HG03064 (cell line): ENCODE measurements around the gene LRRC8E.
"Not testable (repeated sequence)": the region's sequence is repeated elsewhere in the genome, so short reads cannot be mapped to it uniquely, and the experiment has no call there.

Source experiments
- ATAC-seq: cut with Tn5 transposase; IDR thresholded peaks from one replicate; pipeline ENCODE4 v1.9.1; 2021; ENCODE audit warnings: low read depth; ENCODE audit not compliant: unreplicated experiment

The LRRC8E gene

DNA sequence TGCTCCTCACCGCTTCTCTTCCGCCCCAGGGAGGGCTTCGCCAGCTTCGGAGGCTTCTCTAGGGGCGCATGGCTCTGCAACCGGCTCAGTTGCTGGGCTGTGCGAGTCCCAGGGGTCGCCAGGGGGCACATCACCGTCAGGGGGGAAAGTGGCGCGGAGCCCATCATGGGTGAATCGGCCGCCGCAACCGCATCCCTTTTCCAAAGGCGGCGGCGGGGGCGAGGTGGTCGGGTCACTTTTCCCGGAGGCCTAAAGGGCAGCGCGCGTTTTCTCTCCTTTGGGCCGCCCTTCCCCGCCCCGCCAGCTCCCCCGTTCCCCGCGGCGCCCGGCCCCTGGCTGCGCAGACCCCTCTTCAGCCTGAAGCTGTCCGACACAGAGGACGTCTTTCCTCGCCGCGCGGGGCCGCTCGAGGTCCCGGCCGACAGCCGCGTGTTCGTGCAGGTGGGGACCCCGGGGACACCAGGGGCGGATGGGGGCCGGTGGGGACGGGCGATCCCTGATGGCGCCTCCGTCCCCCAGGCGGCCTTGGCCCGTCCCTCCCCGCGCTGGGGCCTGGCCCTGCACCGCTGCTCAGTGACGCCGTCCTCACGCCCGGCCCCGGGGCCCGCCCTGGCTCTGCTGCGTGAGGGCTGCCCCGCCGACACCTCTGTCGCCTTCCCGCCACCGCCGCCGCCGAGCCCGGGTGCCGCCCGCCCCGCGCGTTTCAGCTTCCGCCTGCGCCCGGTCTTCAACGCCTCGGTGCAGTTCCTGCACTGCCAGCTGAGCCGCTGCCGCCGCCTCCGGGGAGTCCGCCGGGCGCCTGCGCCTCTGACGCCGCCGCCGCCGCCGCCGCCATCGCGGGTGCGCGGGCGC is 28.0 kb downstream of the LRRC8E start:
- no peak for ATAC-seq

DNA sequence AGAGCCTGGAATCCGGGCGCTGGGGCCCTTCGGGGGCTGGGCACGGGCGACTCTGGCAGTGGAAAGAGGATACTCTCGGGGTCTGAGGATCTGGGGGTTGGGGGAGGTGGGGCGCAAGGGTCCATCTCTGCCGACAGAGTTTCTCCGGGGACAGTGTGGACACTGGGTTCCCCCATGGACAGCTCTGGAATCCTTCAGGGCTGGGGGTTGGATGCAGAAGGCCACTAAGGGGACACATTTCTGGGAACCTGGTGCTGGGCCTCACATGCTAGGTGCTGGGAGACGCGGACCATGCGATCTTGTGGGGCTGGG is 28.6 kb downstream of the LRRC8E start:
- no peak for ATAC-seq

DNA sequence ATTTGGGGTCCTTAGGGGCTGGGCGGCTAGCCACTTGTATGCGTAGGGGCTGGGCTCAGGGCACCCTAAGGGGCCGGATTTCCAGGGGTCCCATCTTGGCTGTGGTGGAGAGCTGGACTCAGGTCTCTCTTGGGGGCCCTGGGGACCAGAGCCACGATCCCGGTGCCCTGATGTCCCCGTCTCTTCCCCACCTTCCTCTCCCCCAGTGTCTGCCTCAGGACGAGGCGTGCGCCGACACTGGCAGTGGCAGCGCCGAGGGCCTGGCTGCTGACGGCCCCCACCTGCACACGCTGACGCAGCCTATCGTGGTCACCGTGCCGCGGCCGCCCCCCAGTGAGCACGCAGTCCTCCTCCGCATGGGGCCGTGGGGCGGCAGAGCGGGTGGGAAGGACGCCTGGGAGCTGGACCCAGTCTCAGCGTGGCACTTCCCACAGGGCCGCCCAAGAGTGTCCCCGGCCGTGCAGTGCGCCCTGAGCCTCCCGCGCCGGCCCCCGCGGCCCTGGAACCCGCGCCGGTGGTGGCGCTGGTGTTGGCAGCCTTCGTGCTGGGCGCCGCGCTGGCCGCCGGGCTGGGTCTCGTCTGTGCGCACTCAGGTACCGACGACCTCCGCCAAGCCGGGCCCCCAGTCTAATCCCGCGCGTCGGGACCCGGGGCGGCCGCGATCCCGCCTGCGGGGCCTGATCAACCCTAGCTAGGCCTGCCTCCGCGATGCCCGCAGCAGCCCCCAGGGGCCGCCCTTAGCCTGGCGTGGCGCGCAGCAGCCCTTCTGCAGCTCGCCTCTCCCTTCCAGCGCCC is 29.2 kb downstream of the LRRC8E start:
- no peak for ATAC-seq

DNA sequence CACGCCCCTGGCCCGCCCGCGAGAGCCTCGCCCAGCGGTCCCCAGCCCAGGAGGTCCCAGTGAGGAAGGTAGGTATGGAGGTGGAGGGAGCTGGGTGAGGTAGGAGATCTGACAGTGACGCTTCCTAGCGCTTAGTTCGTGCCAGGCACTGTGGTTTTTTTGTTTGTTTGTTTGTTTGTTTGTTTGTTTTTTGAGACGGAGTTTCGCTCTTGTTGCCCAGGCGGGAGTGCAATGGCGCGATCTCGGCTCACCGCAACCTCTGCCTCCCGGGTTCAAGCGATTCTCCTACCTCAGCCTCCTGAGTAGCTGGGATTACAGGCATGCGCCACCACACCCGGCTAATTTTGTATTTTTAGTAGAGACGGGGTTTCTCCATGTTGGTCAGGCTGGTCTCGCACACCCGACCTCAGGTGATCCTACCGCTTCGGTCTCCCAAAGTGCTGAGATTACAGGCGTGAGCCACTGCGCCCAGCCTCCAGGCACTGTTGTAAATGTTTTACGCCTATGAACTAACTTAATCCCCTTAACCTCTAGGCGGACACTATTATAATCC is 29.8 kb downstream of the LRRC8E start:
- ATAC-seq, result not testable (repeated sequence)

DNA sequence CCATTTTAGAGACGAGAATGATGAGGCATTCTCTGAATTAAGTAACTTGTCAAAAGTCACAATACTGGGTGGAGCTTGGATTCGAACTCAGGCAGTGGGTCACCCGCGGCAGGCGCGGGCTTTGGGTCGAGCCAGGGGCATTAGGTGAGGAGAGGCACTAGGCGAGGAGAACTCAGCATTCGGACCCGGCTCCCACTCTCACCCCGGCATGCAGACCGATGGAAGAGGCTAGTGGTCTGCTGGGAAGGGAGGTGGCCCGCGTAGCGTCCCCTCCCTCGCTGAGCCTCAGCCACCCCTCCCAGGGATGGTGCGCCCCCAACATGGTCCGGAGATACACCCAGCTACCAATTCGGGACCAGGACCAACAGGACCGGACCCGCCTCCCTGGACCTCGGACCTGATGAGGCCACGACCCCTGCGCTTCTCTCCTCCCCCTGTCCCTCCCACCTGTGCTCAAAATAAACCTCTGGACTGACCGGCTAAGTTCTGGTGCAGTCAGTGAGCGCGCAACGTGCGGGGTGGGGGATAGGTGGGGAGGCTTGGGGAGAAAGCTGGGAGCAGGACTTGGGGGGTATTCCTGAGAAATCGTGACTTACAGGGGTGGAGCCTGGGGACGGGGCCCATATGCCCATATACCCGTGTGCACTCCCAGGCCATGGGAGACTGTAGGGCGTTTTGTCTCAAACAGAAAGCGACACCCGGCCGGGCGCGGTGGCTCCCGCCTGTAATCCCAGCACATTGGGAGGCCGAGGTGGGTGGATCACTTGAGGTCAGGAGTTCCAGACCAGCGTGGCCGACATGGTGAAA is 30.5 kb downstream of the LRRC8E start:
- no peak for ATAC-seq

DNA sequence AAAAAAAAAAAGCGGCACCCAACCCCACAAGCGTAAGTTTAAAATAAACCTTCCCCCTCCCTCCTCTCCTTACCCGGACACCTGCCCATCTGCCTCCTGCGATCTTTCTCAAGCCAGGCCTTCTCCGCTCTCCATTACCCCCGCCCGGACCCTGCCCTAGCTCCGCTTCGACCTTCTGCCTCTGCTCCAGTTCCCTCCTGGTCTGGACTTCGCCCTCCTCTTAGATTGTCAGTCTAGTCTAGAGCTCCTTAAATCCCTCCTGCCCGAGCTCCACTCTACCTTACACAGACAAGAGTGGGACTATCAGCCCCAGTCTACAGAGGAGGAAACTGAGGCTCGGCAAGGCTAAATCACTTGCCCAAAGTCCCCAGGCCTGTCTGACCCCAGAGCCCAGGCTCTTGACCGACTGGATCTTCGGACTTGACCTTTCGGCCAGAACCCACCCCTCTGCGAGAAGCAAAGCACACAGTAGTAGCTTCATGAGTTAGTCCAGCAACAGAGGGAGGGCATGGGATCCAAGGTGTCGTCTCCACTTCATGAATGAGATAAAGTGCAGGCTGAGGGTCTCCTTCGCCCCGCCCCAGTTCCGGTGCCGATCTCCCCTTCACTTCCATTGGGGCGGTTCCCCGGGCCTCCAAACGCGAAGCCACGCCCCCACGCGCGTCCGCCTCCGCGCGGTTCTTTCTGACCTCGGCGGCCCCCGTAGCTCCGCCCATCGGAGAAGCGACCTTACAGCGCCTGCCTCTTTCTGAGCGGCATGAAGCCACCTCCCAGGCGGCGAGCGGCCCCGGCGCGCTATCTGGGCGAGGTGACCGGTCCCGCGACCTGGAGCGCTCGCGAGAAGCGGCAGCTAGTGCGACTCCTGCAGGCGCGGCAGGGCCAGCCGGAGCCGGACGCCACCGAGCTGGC is 31.6 kb downstream of the LRRC8E start, which contains the start of gene SNAPC2:
TSS of gene SNAPC2 (plus strand) at position 729 of the 909 bp plus-strand sequence. CDS start at position 758, 29 bp downstream.
- no peak for ATAC-seq

DNA sequence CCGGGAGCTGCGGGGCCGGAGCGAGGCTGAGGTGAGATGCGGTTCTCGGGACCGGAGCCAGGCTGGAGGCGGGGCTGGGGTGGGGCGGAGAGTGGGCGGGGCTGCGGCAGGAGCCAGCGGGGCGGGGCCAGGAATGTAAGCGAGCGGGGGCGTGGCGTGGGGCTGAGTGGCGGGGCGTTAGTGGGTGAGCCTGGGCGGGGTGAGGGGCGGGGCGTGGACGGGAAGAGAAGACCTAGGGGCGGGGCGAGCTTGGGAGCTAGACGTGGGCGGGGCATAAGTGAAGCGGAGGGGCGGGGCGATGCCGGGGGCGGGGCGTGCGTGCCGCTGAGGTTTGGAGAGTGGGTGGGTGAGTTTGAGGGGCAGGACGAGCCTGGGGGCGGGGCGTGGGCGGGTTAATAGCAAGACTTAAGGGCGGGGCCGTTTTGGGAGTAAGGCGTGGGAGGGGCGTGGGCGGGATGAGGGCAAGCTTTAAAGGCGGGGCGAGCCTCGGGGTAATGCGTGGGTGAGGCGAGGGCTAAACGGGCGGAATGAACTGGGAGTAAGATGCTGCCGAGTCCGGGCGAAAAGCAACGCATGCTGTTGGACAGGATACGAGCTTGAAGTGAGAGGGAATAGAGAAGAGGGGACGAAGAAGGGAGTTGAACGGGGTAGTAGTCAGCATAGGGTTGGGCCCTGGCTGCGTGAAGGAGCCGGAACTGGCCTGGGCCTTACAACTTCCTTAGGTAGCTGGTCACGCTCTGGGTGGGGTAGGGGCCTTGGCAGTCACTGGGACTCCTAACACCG is 32.4 kb downstream of the LRRC8E start:
- no peak for ATAC-seq

DNA sequence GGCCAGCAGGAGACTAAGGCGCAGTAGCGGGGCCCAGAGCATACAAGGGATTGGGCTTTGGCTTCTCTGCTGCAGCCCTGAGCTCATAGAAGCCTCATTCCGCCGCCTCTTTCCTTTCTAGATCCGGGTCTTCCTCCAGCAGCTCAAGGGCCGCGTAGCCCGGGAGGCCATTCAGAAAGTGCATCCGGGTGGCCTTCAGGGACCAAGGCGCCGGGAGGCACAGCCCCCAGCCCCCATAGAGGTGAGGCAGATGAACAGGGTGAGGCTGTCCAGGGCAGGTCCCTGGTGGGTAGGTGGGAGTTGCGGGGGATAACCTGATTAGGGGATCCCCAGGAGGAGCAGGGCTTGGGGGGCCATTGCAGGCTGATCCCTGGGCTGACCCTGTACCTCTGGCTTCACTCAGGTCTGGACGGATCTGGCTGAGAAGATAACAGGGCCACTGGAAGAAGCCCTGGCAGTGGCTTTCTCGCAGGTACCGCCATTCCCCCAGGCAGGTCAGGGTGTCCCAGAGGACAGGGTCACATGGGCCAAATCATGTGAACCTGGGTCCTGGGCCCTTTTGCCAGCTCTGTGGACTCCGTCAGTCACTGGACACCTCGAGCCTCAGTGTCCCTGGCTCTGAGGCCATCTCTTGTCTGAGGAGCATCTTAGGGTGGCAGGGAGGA is 33.1 kb downstream of the LRRC8E start:
- ATAC-seq, result no peak

DNA sequence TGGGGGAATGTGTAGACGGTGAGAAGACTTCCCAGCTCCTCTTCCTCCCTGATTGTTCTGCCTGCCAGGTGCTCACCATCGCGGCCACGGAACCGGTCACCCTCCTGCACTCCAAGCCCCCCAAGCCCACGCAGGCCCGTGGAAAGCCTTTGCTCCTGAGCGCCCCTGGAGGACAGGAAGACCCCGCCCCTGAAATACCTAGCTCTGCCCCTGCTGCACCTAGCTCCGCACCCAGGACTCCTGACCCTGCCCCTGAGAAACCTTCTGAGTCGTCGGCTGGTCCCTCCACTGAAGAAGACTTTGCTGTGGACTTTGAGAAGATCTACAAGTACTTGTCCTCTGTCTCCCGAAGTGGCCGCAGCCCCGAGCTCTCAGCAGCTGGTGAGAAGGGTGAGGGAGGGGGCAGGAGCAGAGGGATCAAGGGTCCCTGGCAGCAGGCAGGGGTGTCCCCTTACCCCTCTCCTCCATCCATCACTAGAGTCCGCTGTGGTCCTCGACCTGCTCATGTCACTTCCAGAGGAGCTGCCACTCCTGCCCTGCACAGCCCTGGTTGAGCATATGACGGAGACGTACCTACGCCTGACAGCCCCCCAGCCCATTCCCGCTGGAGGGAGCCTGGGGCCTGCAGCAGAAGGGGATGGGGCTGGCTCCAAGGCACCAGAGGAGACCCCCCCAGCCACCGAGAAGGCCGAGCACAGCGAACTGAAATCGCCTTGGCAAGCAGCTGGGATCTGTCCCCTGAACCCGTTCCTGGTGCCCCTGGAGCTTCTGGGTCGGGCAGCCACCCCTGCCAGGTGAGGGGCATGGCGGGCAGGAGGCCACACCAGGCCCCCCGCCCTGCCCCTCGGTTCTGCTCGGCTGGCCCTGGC is 33.9 kb downstream of the LRRC8E start:
- no peak for ATAC-seq

DNA sequence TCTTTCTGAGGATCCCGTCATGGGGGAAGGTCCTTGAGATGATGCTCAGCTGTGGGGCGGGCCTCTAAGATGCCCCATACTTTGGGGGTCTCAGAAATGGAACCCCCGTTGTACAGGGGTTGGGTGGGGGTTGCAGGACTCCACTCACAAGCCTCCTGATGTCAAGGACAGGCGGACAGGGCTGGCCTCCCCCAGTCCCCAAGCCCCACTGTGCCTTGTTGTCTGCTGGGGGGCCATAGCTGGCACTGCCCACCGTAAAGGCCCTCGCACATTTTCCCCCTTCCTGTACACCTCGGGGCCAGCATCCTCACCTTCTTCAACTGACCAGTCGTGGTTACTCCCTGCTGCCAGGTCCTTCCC is 34.5 kb downstream of the LRRC8E start:
- no peak for ATAC-seq

DNA sequence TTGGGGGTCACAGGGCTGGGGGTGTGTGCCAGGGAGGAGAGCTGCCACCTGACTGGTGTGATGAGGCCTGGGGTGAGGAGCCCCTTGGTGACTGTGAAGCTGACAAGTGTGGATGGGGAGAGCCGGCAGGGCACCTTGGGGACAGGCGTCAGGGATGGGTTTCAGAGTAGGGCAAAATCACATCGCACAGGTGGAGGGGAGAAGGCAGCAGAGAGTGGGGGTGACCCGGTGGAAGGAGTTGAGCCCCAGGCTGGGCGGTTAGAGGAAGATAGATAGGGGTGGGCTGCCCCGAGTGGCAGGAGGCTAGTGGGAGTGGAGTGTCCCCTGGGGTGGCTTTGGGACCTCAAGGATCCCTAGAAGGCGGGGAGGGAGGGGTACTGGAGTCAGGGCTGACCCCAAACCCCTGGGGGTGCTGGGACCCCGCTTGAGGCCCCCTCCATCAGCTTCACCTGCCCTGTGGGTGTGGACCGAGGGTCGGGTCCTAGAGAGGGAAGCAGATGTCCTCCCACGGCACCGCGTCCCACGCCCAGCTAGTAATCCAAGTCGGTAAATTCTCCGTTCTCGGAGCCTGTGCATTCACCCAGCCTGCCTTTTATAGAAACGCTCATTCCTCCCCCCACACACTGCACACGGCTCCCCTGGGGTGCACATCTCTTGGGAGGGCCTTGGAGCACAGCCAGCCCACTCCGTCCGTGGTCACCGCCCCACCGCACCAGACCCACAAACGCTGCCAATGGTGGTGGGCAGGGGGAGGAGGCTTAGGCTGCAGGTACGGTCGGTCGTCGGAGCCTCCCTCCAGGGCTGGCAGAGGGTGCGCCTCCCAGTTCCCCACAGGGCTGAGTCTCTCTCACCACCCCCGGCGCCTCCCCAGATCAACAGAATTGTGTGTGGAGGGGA is 35.2 kb downstream of the LRRC8E start:
- no peak for ATAC-seq

DNA sequence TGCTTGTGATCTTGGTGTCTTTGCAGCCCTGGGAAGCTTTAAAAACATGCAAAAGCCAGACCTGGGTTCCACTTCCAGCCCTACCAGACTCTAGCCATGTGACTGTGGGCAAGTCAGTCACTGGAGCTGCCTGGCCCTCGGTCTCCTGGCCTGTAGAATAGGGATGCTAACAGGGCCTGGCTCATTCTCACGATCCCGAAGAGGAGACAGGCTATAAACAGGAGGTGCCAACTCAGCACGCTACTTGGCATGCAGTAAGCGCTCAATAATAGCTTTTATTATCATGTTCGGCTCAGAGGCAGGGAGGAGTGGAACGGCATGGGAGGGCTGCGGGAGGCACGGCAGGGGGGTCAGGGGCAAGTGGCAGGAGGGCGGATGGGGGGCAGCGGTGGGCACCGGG is 35.9 kb downstream of the LRRC8E start:
- ATAC-seq, result no peak

DNA sequence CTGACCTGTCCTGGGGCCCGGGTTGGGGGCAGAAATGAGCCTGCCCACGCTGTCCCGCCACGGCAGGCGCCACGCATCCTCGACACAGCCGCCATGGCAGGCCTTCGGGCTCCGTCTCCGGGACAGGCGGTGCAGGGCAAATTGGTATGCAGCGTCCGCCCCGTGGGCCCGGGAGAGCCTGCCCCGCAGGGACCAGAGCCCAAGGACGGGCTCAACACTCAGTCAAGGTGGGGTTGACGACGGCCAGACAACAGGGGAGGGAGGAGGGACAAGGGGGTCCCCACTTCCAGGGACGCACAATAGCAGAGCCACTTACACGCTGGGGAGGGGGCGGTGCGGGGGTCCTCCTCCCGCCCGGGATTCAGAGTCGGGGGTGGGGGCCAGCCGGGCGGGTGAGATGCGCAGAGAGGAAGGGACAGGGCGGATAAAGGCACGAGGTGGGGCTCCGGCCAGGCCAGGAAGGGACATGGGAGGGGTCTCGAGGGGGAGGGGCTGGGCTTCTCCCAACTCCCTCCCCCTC is 36.4 kb downstream of the LRRC8E start:
- ATAC-seq, result no peak

DNA sequence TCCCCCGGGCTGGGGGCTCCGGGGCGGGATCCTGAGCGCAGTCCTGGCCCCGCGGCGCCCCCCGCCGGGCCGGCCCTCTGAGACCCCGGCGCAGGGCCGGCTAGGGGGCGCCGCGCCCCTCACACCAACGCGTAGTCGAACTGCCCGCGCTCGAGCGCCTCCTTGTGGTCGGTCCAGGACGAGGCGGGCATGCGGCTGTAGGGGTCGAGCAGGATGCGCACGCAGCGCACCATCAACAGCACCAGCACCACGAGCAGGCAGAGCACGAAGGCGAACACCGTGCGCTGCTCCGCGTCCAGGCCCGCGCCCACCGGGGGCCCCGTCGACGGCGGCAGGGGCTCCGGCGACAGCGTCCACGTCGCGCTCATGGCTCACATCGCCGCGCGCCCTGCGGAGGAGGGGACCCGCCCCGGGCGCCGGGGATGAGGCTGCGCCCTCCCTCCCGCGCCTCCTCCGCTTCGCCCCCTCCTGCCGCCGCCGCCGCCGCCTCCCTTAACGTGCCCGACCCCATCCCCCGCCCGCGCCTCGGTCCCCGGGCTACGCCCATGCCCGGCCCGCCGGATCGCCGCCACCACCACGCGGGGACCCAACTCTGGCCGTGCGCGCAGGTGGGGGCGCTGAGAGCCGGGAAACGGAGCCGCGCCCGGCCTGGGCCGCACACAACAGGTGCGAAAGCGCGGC is 37.0 kb downstream of the LRRC8E start:
- ATAC-seq, result no peak

DNA sequence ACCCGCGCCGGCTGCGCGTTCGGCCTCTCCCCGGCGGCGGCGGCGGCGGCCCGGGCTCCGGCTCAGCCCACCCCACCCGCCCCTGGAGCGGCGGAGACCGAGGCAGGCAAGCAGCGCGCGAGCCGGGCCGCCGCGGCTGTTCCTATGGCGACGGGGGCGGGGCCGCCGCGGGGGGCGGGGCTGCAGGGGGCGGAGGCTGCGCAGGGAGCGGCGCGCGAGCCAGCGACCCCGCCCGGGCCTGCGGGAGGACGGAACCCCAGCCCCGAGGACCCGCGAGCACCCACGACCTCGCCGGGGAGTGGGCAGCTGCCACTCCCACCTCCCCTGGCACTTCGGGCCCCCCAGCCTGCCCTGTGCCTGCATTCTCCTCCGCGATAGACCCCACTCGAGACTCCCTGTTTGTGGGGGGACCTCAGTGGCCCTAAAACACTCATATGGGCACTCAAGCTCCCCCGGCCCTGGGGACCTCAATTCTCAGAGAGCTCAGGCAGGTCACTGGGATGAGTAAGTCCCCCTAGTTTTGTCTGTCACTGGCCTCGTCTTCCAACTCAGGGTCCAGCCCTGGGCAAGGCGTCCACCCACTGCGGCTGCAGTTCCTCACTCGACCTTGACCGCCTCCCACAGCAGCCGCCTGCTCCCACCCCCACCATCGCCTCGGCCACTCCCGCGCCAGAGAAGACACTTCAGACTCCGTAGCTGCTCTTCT is 37.9 kb downstream of the LRRC8E start, which contains the start of gene CTXN1:
TSS of gene CTXN1 (minus strand) at position 115 of the 706 bp plus-strand sequence. CDS start 597 bp downstream, outside the sequence.
- no peak for ATAC-seq
